HCT116 (cell line): ENCODE measurements around the gene SPHKAP. TPM values are rescaled to one million over a fixed set of nuclear protein-coding genes. Genes with fewer than 3 reads are reported as not detected.

Experiments
- ATAC-seq: fragments of 200-7000 bp; cut with Tn5 transposase; 2 replicates; pipeline ENCODE4 v1.9.1; 2020; ENCODE audit warnings: mild to moderate bottlenecking, moderate library complexity
- BruUV-seq: library from RNA; stranded (reverse); fragments of 400-500 nt; replicated peaks from 2 replicates; lab custom pipeline; 2021; lab: Mats Ljungman, UMichigan
- CTCF ChIA-PET: fragments of 300-600 bp; sonication (Branson Sonifier 250); formaldehyde crosslinking; loops from one replicate; lab custom pipeline; 2021; ENCODE audit warnings: antibody characterized with exemption; lab: Charles Lee
- POLR2A ChIA-PET: fragments of 300-600, 350-600 bp; sonication (Branson Sonifier 250); formaldehyde crosslinking; loops from one replicate; lab custom pipeline; 2021; ENCODE audit warnings: antibody characterized with exemption; lab: Charles Lee
- RAD21 ChIA-PET, 2 experiments: fragments of 300-600 bp; sonication (Branson Sonifier 250); formaldehyde crosslinking; loops; one replicate each; lab custom pipeline; 2023; ENCODE audit warnings: low total read pairs in 2 of 2; ENCODE audit not compliant: uncharacterized antibody in 2 of 2, unreplicated experiment in 2 of 2, low non-redundant PET in 1 of 2; lab: Charles Lee
- DNase-seq: peaks from one replicate; pipeline ENCODE4 v3.0.0-alpha.2; 2010; ENCODE audit warnings: low read depth, low spot score
- H2AFZ ChIP-seq: fragments of 200-600 bp; shearing (Covaris generic), sonication (generic); 2 replicates; pipeline ENCODE4 v1.6.1; 2017; ENCODE audit warnings: low read depth, mixed run types, mixed read lengths, antibody characterized with exemption, low read length; ENCODE audit not compliant: poor library complexity, severe bottlenecking
- H3K27ac ChIP-seq: 2 replicates; pipeline ENCODE4 v1.5.1; 2012; ENCODE audit warnings: low read depth, low read length
- H3K27me3 ChIP-seq: fragments of 200-600 bp; sonication (generic); 2 replicates; pipeline ENCODE4 v1.6.1; 2016; ENCODE audit warnings: mixed run types, low read length, mixed read lengths; ENCODE audit not compliant: insufficient read depth
- H3K36me3 ChIP-seq, 2 experiments: fragments of 200-500 bp in 1 of 2; fragments of 200-600 bp in 1 of 2; sonication (Bioruptor generic) in 1 of 2; sonication (generic) in 1 of 2; 2 replicates each; pipeline versions ENCODE4 v1.5.1 to v1.6.1; 2014 to 2016; ENCODE audit warnings: low read length in 2 of 2, inconsistent platforms in 1 of 2, mixed read lengths in 1 of 2, mixed run types in 1 of 2; ENCODE audit not compliant: insufficient read depth in 2 of 2, control insufficient read depth in 1 of 2
- H3K4me1 ChIP-seq, 2 experiments: fragments of 200-600 bp in 1 of 2; sonication (generic) in 1 of 2; 2 replicates each; pipeline versions ENCODE4 v1.5.1 to v1.6.1; 2012 to 2017; ENCODE audit warnings: low read length in 2 of 2, inconsistent platforms in 1 of 2, mild to moderate bottlenecking in 1 of 2, mixed read lengths in 1 of 2, mixed run types in 1 of 2, moderate library complexity in 1 of 2; ENCODE audit not compliant: insufficient read depth in 2 of 2, control insufficient read depth in 1 of 2
- H3K4me2 ChIP-seq: fragments of 200-600 bp; sonication (generic); 2 replicates; pipeline ENCODE4 v1.6.1; 2017; ENCODE audit warnings: mixed run types, low read length, mixed read lengths
- H3K4me3 ChIP-seq, 2 experiments: fragments of 200-600 bp in 1 of 2; sonication (generic) in 1 of 2; replicated peaks in 1 of 2; 2 replicates each; pipeline ENCODE4 v1.5.1; 2011 to 2016; ENCODE audit warnings: low read length in 2 of 2, control low read depth in 1 of 2, low read depth in 1 of 2, mild to moderate bottlenecking in 1 of 2, mixed read lengths in 1 of 2, mixed run types in 1 of 2
- H3K79me2 ChIP-seq: fragments of 200-600 bp; sonication (generic); 2 replicates; pipeline ENCODE4 v1.6.1; 2017; ENCODE audit warnings: mild to moderate bottlenecking, mixed run types, low read length, moderate library complexity, mixed read lengths; ENCODE audit not compliant: insufficient read depth
- H3K9ac ChIP-seq: fragments of 200-600 bp; sonication (generic); 2 replicates; pipeline ENCODE4 v1.6.1; 2016; ENCODE audit warnings: low read length, mixed read lengths
- H3K9me2 ChIP-seq: fragments of 200-600 bp; sonication (generic), shearing (Covaris generic); 2 replicates; pipeline ENCODE4 v1.6.1; 2017; ENCODE audit warnings: mixed run types, mild to moderate bottlenecking, moderate library complexity; ENCODE audit not compliant: insufficient read depth
- H3K9me3 ChIP-seq, 2 experiments: fragments of 200-500 bp in 1 of 2; fragments of 200-600 bp in 1 of 2; sonication (Bioruptor generic) in 1 of 2; sonication (generic) in 1 of 2; 2 replicates each; pipeline ENCODE4 v1.6.1; 2014 to 2017; ENCODE audit warnings: low read length in 2 of 2, mixed read lengths in 2 of 2, inconsistent platforms in 1 of 2, low read depth in 1 of 2, mild to moderate bottlenecking in 1 of 2, mixed run types in 1 of 2, moderate library complexity in 1 of 2; ENCODE audit not compliant: control insufficient read depth in 1 of 2, insufficient read depth in 1 of 2
- H4K20me1 ChIP-seq: fragments of 200-600 bp; sonication (generic), shearing (Covaris generic); 2 replicates; pipeline ENCODE4 v1.6.1; 2017; ENCODE audit warnings: mixed run types, mild to moderate bottlenecking, moderate library complexity; ENCODE audit not compliant: insufficient read depth
- ATF3 ChIP-seq: IDR thresholded peaks from 2 replicates; pipeline ENCODE4 v1.6.1; 2012
- CBX3 ChIP-seq: IDR thresholded peaks from 2 replicates; pipeline ENCODE4 v1.6.1; 2012; ENCODE audit warnings: low read depth
- CEBPB ChIP-seq: IDR thresholded peaks from 2 replicates; pipeline ENCODE4 v1.6.1; 2012; ENCODE audit warnings: low read depth
- CTCF ChIP-seq, 3 experiments: fragments of 200-600 bp in 1 of 3; sonication (generic) in 1 of 3; IDR thresholded peaks in 2 of 3; conservative IDR thresholded peaks in 1 of 3; 2 replicates each; pipeline ENCODE4 v1.5.1; 2012 to 2017; ENCODE audit warnings: low read depth in 2 of 3, low read length in 2 of 3, antibody characterized with exemption in 1 of 3, borderline replicate concordance in 1 of 3, control low read depth in 1 of 3, mild to moderate bottlenecking in 1 of 3, mixed read lengths in 1 of 3, mixed run types in 1 of 3, moderate library complexity in 1 of 3; ENCODE audit not compliant: insufficient read depth in 1 of 3
- ELF1 ChIP-seq: IDR thresholded peaks from 2 replicates; pipeline ENCODE4 v1.6.1; 2012; ENCODE audit warnings: low read depth, borderline replicate concordance
- EZH2 ChIP-seq: fragments of 200-600 bp; sonication (generic); IDR thresholded peaks from 2 replicates; pipeline ENCODE4 v1.6.1; 2017; ENCODE audit warnings: antibody characterized with exemption, mixed run types
- FOSL1 ChIP-seq: IDR thresholded peaks from 2 replicates; pipeline ENCODE4 v1.6.1; 2012; ENCODE audit warnings: low read depth
- MAX ChIP-seq: IDR thresholded peaks from 2 replicates; pipeline ENCODE4 v1.6.1; 2012
- POLR2AphosphoS5 ChIP-seq: IDR thresholded peaks from 2 replicates; pipeline ENCODE4 v1.6.1; 2011; ENCODE audit warnings: mild to moderate bottlenecking, low read depth, low read length, moderate library complexity
- SRF ChIP-seq: IDR thresholded peaks from 2 replicates; pipeline ENCODE4 v1.6.1; 2012; ENCODE audit warnings: low read depth
- ZBTB33 ChIP-seq: IDR thresholded peaks from 2 replicates; pipeline ENCODE4 v1.6.1; 2011; ENCODE audit warnings: mild to moderate bottlenecking, low read length, moderate library complexity; ENCODE audit not compliant: insufficient replicate concordance; ENCODE audit errors: extremely low read depth
- ZFX ChIP-seq: fragments of 450-650 bp; IDR thresholded peaks from 2 replicates; pipeline ENCODE4 v1.6.1; 2017
- ZNF274 ChIP-seq: fragments of 200-500 bp; sonication (Bioruptor generic); IDR thresholded peaks from 2 replicates; pipeline ENCODE4 v1.6.1; 2014; ENCODE audit warnings: mild to moderate bottlenecking, low read depth, low read length, inconsistent platforms
- intact Hi-C: fragments of 100-400 bp; cut with micrococcal nuclease; formaldehyde crosslinking; loops from 2 replicates; pipeline ENCODE4 v1.10.0; 2022
- total RNA-seq: library from RNA; stranded (reverse); gene quantifications from one replicate; pipeline ENCODE4 v1.2.1, GENCODE V29; 2021; ENCODE audit not compliant: unreplicated experiment

SPHKAP gene
- total RNA-seq, 1 experiment from 2014 or later: not detected

GRCh38 chr2:228023619-228024018 is 157.9 kb downstream of the SPHKAP start:
- no peak overlapping the region for H3K4me3 ChIP-seq
- ChIA-PET POLR2A (no interaction called here), RAD21 (no interaction called here), CTCF (no interaction called here)
- no peaks in the 10 kb centered on the region for H3K27me3 ChIP-seq
- no peaks in the 10 kb centered on the region for H4K20me1 ChIP-seq
- H3K9me2 ChIP-seq: no peaks in the 10 kb centered on the region
- H3K4me2 ChIP-seq: no peak overlapping the region
- no peaks in the 10 kb centered on the region for H3K4me1 ChIP-seq
- no peaks in the 10 kb centered on the region for H3K79me2 ChIP-seq
- ATAC-seq: no peak
- H3K9me3 ChIP-seq: no peaks in the 10 kb centered on the region
- TF ChIP-seq CTCF (IDR thresholded peaks at IDR 0.05 in 2 of 3, conservative IDR thresholded peaks at IDR 0.05 in 1 of 3; ENCODE audit: borderline replicate concordance in 1 of 3, insufficient read depth in 1 of 3, low read depth in 2 of 3, low read length in 2 of 3): no peak
- no peaks in the 10 kb centered on the region for H3K36me3 ChIP-seq
- no peak for DNase-seq
- H3K27ac ChIP-seq: no peak overlapping the region
- BruUV-seq: no TSS peak
- intact Hi-C loops: no loop called here
- no peak overlapping the region for H2AFZ ChIP-seq
- H3K9ac ChIP-seq: no peak overlapping the region

- H3K27me3 ChIP-seq: no peaks in the 10 kb centered on the region
- ATAC-seq (no peak), DNase-seq (no peak)
- no peaks in the 10 kb centered on the region for H3K4me1 ChIP-seq
- CTCF ChIA-PET: no interaction called here
- POLR2A ChIA-PET: no interaction called here
- H3K9me3 ChIP-seq: no peaks in the 10 kb centered on the region
- no peak overlapping the region for H2AFZ ChIP-seq
- no peaks in the 10 kb centered on the region for H4K20me1 ChIP-seq
- no peak overlapping the region for H3K9ac ChIP-seq
- intact Hi-C loops: no loop called here
- no peaks in the 10 kb centered on the region for H3K9me2 ChIP-seq
- RAD21 ChIA-PET: no interaction called here
- no peak overlapping the region for H3K27ac ChIP-seq
- no TSS peak for BruUV-seq
- no peaks in the 10 kb centered on the region for H3K36me3 ChIP-seq
- no peak overlapping the region for H3K4me2 ChIP-seq
- no peaks in the 10 kb centered on the region for H3K79me2 ChIP-seq
- no peak overlapping the region for H3K4me3 ChIP-seq
- TF ChIP-seq ZFX (no peak), MAX (no peak), ATF3 (no peak), EZH2 (no peak), SRF (no peak), ELF1 (no peak), FOSL1 (no peak), ZNF274 (no peak), CEBPB (no peak), CBX3 (no peak), CTCF (IDR thresholded peaks at IDR 0.05 in 2 of 3, conservative IDR thresholded peaks at IDR 0.05 in 1 of 3; ENCODE audit: borderline replicate concordance in 1 of 3, insufficient read depth in 1 of 3, low read depth in 2 of 3, low read length in 2 of 3) (no peak), ZBTB33 (no peak), POLR2AphosphoS5 (no peak)
Measured at GRCh38 chr2:228018311-228018710, 163.2 kb downstream of the SPHKAP start.
